Measurements from ENCODE around the gene CPD. TPM values are rescaled to one million over a fixed set of nuclear protein-coding genes. Genes with fewer than 3 reads are reported as not detected.

CPD gene
- total and polyA plus RNA-seq, 2 of the 13 experiments (the other 11 are each of a cell fraction or from before 2014, with no cell fraction given), result 46.1 to 72.3 TPM

GRCh38 chr17:30450125-30451027 is 71.6 kb downstream of the CPD start (continued):
- no peak for TF ChIP-seq ZNF33B (CRISPR knock-in tag; IDR thresholded peaks at IDR 0.05)
- TF ChIP-seq PTBP1 (IDR thresholded peaks at IDR 0.05; ENCODE audit: low read depth, low read length, poor library complexity, severe bottlenecking), result no peak
- no peak for TF ChIP-seq ZNF451 (CRISPR knock-in tag; IDR thresholded peaks at IDR 0.05)
- peak; percentile 68; the same call in 1 of the 2 replicates for TF ChIP-seq ZNF792 (CRISPR knock-in tag; IDR thresholded peaks at IDR 0.05)
- no peak for TF ChIP-seq KIAA2018 (CRISPR knock-in tag; IDR thresholded peaks at IDR 0.05; ENCODE audit: borderline replicate concordance)
- peak; percentile 81 for TF ChIP-seq ATF3 (CRISPR knock-in tag; IDR thresholded peaks at IDR 0.05)
- TF ChIP-seq THAP11 (CRISPR knock-in tag; IDR thresholded peaks at IDR 0.05), result peak; percentile 68
- TF ChIP-seq ZSCAN9 (CRISPR knock-in tag; IDR thresholded peaks at IDR 0.05; ENCODE audit: borderline replicate concordance), result peak; percentile 51; the same call in 1 of the 2 replicates
- peak; percentile 72; the same call in 1 of the 2 replicates for TF ChIP-seq AKAP8 (CRISPR knock-in tag; IDR thresholded peaks at IDR 0.05)
- no peak for TF ChIP-seq ZNF138 (CRISPR knock-in tag; IDR thresholded peaks at IDR 0.05; ENCODE audit: low read depth)
- no peak for TF ChIP-seq KMT2B (CRISPR knock-in tag; IDR thresholded peaks at IDR 0.05)
- TF ChIP-seq RARA (CRISPR knock-in tag; IDR thresholded peaks at IDR 0.05), result peak; percentile 71; the same call in 1 of the 2 replicates
- 0 out of 2 replicates have a peak, but pooled peaks have one; percentile 62 for TF ChIP-seq ZFP37 (CRISPR knock-in tag; IDR thresholded peaks at IDR 0.05; ENCODE audit: borderline replicate concordance)
- no peak for TF ChIP-seq TBP (CRISPR knock-in tag; IDR thresholded peaks at IDR 0.05)
- TF ChIP-seq KMT2A (CRISPR knock-in tag; IDR thresholded peaks at IDR 0.05), result peak; percentile 49; the same call in 1 of the 2 replicates
- TF ChIP-seq PRPF4 (IDR thresholded peaks at IDR 0.05; ENCODE audit: low read depth, low read length, poor library complexity, severe bottlenecking), result no peak
- no peak for TF ChIP-seq JDP2 (CRISPR knock-in tag; IDR thresholded peaks at IDR 0.05; ENCODE audit: borderline replicate concordance)
- TF ChIP-seq ZKSCAN8 (CRISPR knock-in tag; IDR thresholded peaks at IDR 0.05; ENCODE audit: borderline replicate concordance), result peak; percentile 45; the same call in 1 of the 2 replicates
- TF ChIP-seq ZFP90 (CRISPR knock-in tag; IDR thresholded peaks at IDR 0.05; ENCODE audit: borderline replicate concordance), result peak; percentile 33; the same call in 1 of the 2 replicates
- TF ChIP-seq CEBPB (IDR thresholded peaks at IDR 0.05; ENCODE audit: borderline replicate concordance, low read depth, low read length), result peak; percentile 94
- no peak for TF ChIP-seq ZSCAN20 (CRISPR knock-in tag; IDR thresholded peaks at IDR 0.05; ENCODE audit: borderline replicate concordance)
- TF ChIP-seq MAX (IDR thresholded peaks at IDR 0.05), result peak; percentile 35; the same call in 1 of the 2 replicates
